Keratinocyte (primary cell): ENCODE results near the gene LBP.

Source experiments
- EZH2 ChIP-seq: IDR thresholded peaks from one replicate; pipeline ENCODE4 v1.6.1; 2012; ENCODE audit warnings: inconsistent platforms, mild to moderate bottlenecking, low read length, moderate library complexity
- TF ChIP-seq, protein P1 (sequence below), 3 experiments: IDR thresholded peaks in 1 of 3; conservative IDR thresholded peaks in 1 of 3; optimal IDR thresholded peaks in 1 of 3; 2 replicates in 2 of 3; 3 replicates in 1 of 3; pipeline versions ENCODE3 to v1.5.1; 2011; ENCODE audit warnings: low read length in 3 of 3, mild to moderate bottlenecking in 3 of 3, moderate library complexity in 2 of 3, control low read depth in 1 of 3, inconsistent platforms in 1 of 3; ENCODE audit not compliant: insufficient read depth in 2 of 3; ENCODE audit errors: extremely low read depth in 1 of 3

DNA sequence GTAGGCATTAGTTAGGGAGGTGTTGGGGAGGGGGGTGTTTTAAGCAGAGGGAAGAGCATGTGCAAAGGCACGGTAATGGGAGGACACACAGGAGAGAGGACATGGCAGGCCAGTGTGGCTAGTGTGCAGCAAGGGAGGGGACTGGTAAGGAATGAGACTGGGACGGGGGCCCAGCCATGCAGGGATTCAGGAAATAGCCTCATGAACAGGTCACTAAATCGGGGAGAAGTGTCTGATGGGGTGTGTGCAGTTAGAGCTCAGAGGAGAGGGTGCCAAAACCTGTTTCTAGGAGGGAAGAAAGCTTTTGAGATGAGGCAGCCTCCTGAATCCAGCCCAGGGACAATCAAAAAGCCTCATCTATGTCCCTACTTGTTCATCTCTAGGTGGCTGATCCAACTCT is 34.8 kb upstream of the LBP start:
- TF ChIP-seq, protein P1, sequence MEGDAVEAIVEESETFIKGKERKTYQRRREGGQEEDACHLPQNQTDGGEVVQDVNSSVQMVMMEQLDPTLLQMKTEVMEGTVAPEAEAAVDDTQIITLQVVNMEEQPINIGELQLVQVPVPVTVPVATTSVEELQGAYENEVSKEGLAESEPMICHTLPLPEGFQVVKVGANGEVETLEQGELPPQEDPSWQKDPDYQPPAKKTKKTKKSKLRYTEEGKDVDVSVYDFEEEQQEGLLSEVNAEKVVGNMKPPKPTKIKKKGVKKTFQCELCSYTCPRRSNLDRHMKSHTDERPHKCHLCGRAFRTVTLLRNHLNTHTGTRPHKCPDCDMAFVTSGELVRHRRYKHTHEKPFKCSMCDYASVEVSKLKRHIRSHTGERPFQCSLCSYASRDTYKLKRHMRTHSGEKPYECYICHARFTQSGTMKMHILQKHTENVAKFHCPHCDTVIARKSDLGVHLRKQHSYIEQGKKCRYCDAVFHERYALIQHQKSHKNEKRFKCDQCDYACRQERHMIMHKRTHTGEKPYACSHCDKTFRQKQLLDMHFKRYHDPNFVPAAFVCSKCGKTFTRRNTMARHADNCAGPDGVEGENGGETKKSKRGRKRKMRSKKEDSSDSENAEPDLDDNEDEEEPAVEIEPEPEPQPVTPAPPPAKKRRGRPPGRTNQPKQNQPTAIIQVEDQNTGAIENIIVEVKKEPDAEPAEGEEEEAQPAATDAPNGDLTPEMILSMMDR (optimal IDR thresholded peaks at IDR 0.05 in 1 of 3, IDR thresholded peaks at IDR 0.05 in 1 of 3, conservative IDR thresholded peaks at IDR 0.05 in 1 of 3; ENCODE audit: extremely low read depth in 1 of 3, insufficient read depth in 2 of 3, low read length in 3 of 3), result no peak
- TF ChIP-seq EZH2, result no peak
